Ishikawa (cell line): Measurements from ENCODE around the gene RASA3.

Experiments used
- CEBPB ChIP-seq: IDR thresholded peaks from 2 replicates; pipeline ENCODE4 v1.6.1; 2012
- CREB1 ChIP-seq: IDR thresholded peaks from 2 replicates; pipeline ENCODE4 v1.6.1; 2012; ENCODE audit warnings: low read depth
- EGR1 ChIP-seq: IDR thresholded peaks from 2 replicates; pipeline ENCODE4 v1.6.1; 2012
- EP300 ChIP-seq: IDR thresholded peaks from 2 replicates; pipeline ENCODE4 v1.6.1; 2012; ENCODE audit warnings: borderline replicate concordance
- FOXM1 ChIP-seq: IDR thresholded peaks from 2 replicates; pipeline ENCODE4 v1.6.1; 2012; ENCODE audit warnings: low read depth, borderline replicate concordance
- MAX ChIP-seq: IDR thresholded peaks from 2 replicates; pipeline ENCODE4 v1.6.1; 2012
- NFIC ChIP-seq: IDR thresholded peaks from 2 replicates; pipeline ENCODE4 v1.6.1; 2012
- RAD21 ChIP-seq: IDR thresholded peaks from 2 replicates; pipeline ENCODE4 v1.6.1; 2012; ENCODE audit warnings: low read depth
- REST ChIP-seq: IDR thresholded peaks from 2 replicates; pipeline ENCODE4 v1.6.1; 2012; ENCODE audit warnings: low read depth, mild to moderate bottlenecking
- TAF1 ChIP-seq: IDR thresholded peaks from 2 replicates; pipeline ENCODE4 v1.6.1; 2012; ENCODE audit warnings: low read depth, mild to moderate bottlenecking
- TEAD4 ChIP-seq: IDR thresholded peaks from 2 replicates; pipeline ENCODE4 v1.6.1; 2012
- USF1 ChIP-seq: IDR thresholded peaks from 2 replicates; pipeline ENCODE4 v1.6.1; 2012
- ZBTB7A ChIP-seq: IDR thresholded peaks from 2 replicates; pipeline ENCODE4 v1.6.1; 2012; ENCODE audit warnings: low read depth

- no peak for TF ChIP-seq CEBPB
- TF ChIP-seq EP300 = no peak
- TF ChIP-seq CREB1 = no peak
- no peak for TF ChIP-seq NFIC
- no peak for TF ChIP-seq RAD21
- TF ChIP-seq MAX = no peak
- TF ChIP-seq ZBTB7A = no peak
- TF ChIP-seq REST = no peak
- no peak for TF ChIP-seq FOXM1
- no peak for TF ChIP-seq USF1
- no peak for TF ChIP-seq EGR1
- TF ChIP-seq TAF1 = no peak
- no peak for TF ChIP-seq TEAD4
These were observed 41.9 kb downstream of the RASA3 start for GRCh38 chr13:114090476-114090875.
